Keratinocyte (primary cell): Measurements from ENCODE around the gene RAB23. TPM values are rescaled to one million over a fixed set of nuclear protein-coding genes. Genes with fewer than 3 reads are reported as not detected.

ENCODE experiments used
- DNase-seq: peaks from one replicate; pipeline ENCODE4 v3.0.0-alpha.2; 2011; ENCODE audit warnings: low read depth, missing footprints, low spot score
- FAIRE-seq: peaks from 2 replicates; lab custom pipeline; 2011; peaks lifted over from hg19 to GRCh38; lab: Jason Lieb, UNC
- H2AFZ ChIP-seq: 2 replicates; pipeline ENCODE4 v1.6.0; 2012; ENCODE audit warnings: low read length, control low read depth, inconsistent platforms; ENCODE audit not compliant: control insufficient read depth
- H3K27ac ChIP-seq: 2 replicates; pipeline ENCODE4 v1.5.1; 2011; ENCODE audit warnings: low read length; ENCODE audit not compliant: control insufficient read depth, insufficient read depth
- H3K27me3 ChIP-seq: 3 replicates; pipeline ENCODE4 v1.6.0; 2011; ENCODE audit warnings: low read length; ENCODE audit not compliant: control insufficient read depth, insufficient read depth; ENCODE audit errors: extremely low read depth
- H3K36me3 ChIP-seq, 2 experiments: 2 replicates in 1 of 2; 3 replicates in 1 of 2; pipeline ENCODE4 v1.5.1; 2011; ENCODE audit warnings: low read length in 2 of 2, mild to moderate bottlenecking in 1 of 2; ENCODE audit not compliant: control insufficient read depth in 2 of 2, insufficient read depth in 2 of 2; ENCODE audit errors: extremely low read depth in 1 of 2
- H3K4me1 ChIP-seq: 3 replicates; pipeline ENCODE4 v1.5.1; 2011; ENCODE audit warnings: low read length; ENCODE audit not compliant: control insufficient read depth, insufficient read depth; ENCODE audit errors: extremely low read depth
- H3K4me2 ChIP-seq: 3 replicates; pipeline ENCODE4 v1.6.0; 2011; ENCODE audit warnings: low read depth, low read length; ENCODE audit not compliant: control insufficient read depth, insufficient read depth; ENCODE audit errors: extremely low read depth
- H3K4me3 ChIP-seq, 3 experiments: fragments of 200-600 bp in 1 of 3; sonication (generic) in 1 of 3; 2 replicates in 2 of 3; 3 replicates in 1 of 3; pipeline ENCODE4 v1.5.1; 2011 to 2016; ENCODE audit warnings: low read length in 3 of 3, mild to moderate bottlenecking in 3 of 3, control low read depth in 2 of 3, inconsistent platforms in 1 of 3, low read depth in 1 of 3, mixed read lengths in 1 of 3, mixed run types in 1 of 3, moderate library complexity in 1 of 3; ENCODE audit not compliant: control insufficient read depth in 2 of 3, insufficient read depth in 2 of 3; ENCODE audit errors: extremely low read depth in 1 of 3
- H3K79me2 ChIP-seq: 2 replicates; pipeline ENCODE4 v1.6.0; 2012; ENCODE audit warnings: low read length; ENCODE audit not compliant: control insufficient read depth, insufficient read depth
- H3K9ac ChIP-seq: 3 replicates; pipeline ENCODE4 v1.6.0; 2011; ENCODE audit warnings: low read length; ENCODE audit not compliant: control insufficient read depth, insufficient read depth; ENCODE audit errors: extremely low read depth
- H3K9me1 ChIP-seq: 3 replicates; pipeline ENCODE4 v1.6.0; 2011; ENCODE audit warnings: low read length; ENCODE audit not compliant: control insufficient read depth, insufficient read depth; ENCODE audit errors: extremely low read depth
- H3K9me3 ChIP-seq: 2 replicates; pipeline ENCODE4 v1.5.1; 2012; ENCODE audit warnings: low read depth, low read length; ENCODE audit not compliant: control insufficient read depth
- H4K20me1 ChIP-seq: 3 replicates; pipeline ENCODE4 v1.6.0; 2011; ENCODE audit warnings: low read length; ENCODE audit not compliant: control insufficient read depth, insufficient read depth; ENCODE audit errors: extremely low read depth
- CTCF ChIP-seq, 3 experiments: IDR thresholded peaks in 1 of 3; conservative IDR thresholded peaks in 1 of 3; optimal IDR thresholded peaks in 1 of 3; 2 replicates in 2 of 3; 3 replicates in 1 of 3; pipeline versions ENCODE3 to v1.5.1; 2011; ENCODE audit warnings: low read length in 3 of 3, mild to moderate bottlenecking in 3 of 3, moderate library complexity in 2 of 3, control low read depth in 1 of 3, inconsistent platforms in 1 of 3; ENCODE audit not compliant: insufficient read depth in 2 of 3; ENCODE audit errors: extremely low read depth in 1 of 3
- EZH2 ChIP-seq: IDR thresholded peaks from one replicate; pipeline ENCODE4 v1.6.1; 2012; ENCODE audit warnings: inconsistent platforms, mild to moderate bottlenecking, low read length, moderate library complexity
- dilution Hi-C: fragments of 300-500 bp; cut with MboI; formaldehyde crosslinking; loops from one replicate; pipeline ENCODE4 v1.7.0; 2020; ENCODE audit warnings: low sequenced_read_pairs; ENCODE audit not compliant: extremely low pct_ligation_motif_present
- polyA minus RNA-seq, 3 experiments: library from RNA; depleted of rRNA, polyadenylated mRNA; stranded (reverse); fragments of >200 nt; gene quantifications; 1 replicate in 1 of 3; 2 replicates in 1 of 3; 3 replicates in 1 of 3; pipeline ENCODE4 v1.2.3, GENCODE V29; 2011
- polyA plus RNA-seq, 5 experiments: library from polyadenylated mRNA; depleted of rRNA in 3 of 5; stranded (reverse) in 3 of 5; stranded (forward) in 1 of 5; unstranded in 1 of 5; fragments of >200 nt; gene quantifications; 1 replicate in 1 of 5; 2 replicates in 3 of 5; 3 replicates in 1 of 5; pipeline versions ENCODE4 v1.2.1 to v1.2.3, GENCODE V29; 2011 to 2012; ENCODE audit warnings: missing spikeins in 2 of 5, low read depth in 1 of 5, low replicate concordance in 1 of 5

RAB23 gene
- 7.3 to 14.6 TPM (median 10.0 TPM) in 3 replicates for polyA plus RNA-seq
- polyA plus RNA-seq (2011; ENCODE audit: low read depth), result 8.1 TPM
- 6.7 and 17.5 TPM in 2 replicates for polyA plus RNA-seq (2011; cell fraction: cytosol; rRNA removed)
- polyA plus RNA-seq (2011; cell fraction: nucleus; rRNA removed), result 7.6 and 8.5 TPM in 2 replicates
- polyA plus RNA-seq (2012; ENCODE audit: low replicate concordance), result 8.7 and 9.2 TPM in 2 replicates
- 3.8 to 9.6 TPM (median 5.0 TPM) in 3 replicates for polyA minus RNA-seq
- polyA minus RNA-seq (2011; cell fraction: cytosol; rRNA and poly(A)+ RNA removed), result 6.3 TPM
- polyA minus RNA-seq (2011; cell fraction: nucleus; rRNA and poly(A)+ RNA removed), result 2.5 and 6.4 TPM in 2 replicates

GRCh38 chr6:57221936-57222742 is at the start of gene RAB23:
TSS of gene RAB23 (minus strand) at chr6:57222307. CDS start at chr6:57210380, 11,927 bp downstream.
- H3K79me2 ChIP-seq, result peaks cover 41% of the 10 kb centered on the region
- dilution Hi-C loops, result no loop called here
- peak within 1 kb of the TSS; percentile 64 to 97 (median 91) for H3K4me3 ChIP-seq
- peak within 1 kb of the TSS; percentile 43 for H3K27ac ChIP-seq
- H3K4me1 ChIP-seq, result peaks cover 23% of the 10 kb centered on the region
- H3K36me3 ChIP-seq, result no peaks in the 10 kb centered on the region
- no peaks in the 10 kb centered on the region for H3K9me1 ChIP-seq
- no peak for TF ChIP-seq CTCF (optimal IDR thresholded peaks at IDR 0.05 in 1 of 3, IDR thresholded peaks at IDR 0.05 in 1 of 3, conservative IDR thresholded peaks at IDR 0.05 in 1 of 3; ENCODE audit: extremely low read depth in 1 of 3, insufficient read depth in 2 of 3, low read length in 3 of 3)
- no peak for TF ChIP-seq EZH2
- no peaks in the 10 kb centered on the region for H4K20me1 ChIP-seq
- FAIRE-seq (no peak), DNase-seq (peak; percentile 19)
- H2AFZ ChIP-seq, result peak within 1 kb of the TSS; percentile 98
- H3K4me2 ChIP-seq, result peak within 1 kb of the TSS; percentile 94
- no peaks in the 10 kb centered on the region for H3K9me3 ChIP-seq
- no peaks in the 10 kb centered on the region for H3K27me3 ChIP-seq
- H3K9ac ChIP-seq, result peak within 1 kb of the TSS; percentile 69

- no peaks in the 10 kb centered on the region for H3K27me3 ChIP-seq
- H3K4me2 ChIP-seq, result no peak overlapping the region
- no peak overlapping the region for H3K9ac ChIP-seq
- H3K9me1 ChIP-seq, result no peaks in the 10 kb centered on the region
- H2AFZ ChIP-seq, result no peak overlapping the region
- H3K36me3 ChIP-seq, result no peaks in the 10 kb centered on the region
- H3K4me3 ChIP-seq, result no peak overlapping the region
- no peak for FAIRE-seq
- no peak for TF ChIP-seq CTCF (optimal IDR thresholded peaks at IDR 0.05 in 1 of 3, IDR thresholded peaks at IDR 0.05 in 1 of 3, conservative IDR thresholded peaks at IDR 0.05 in 1 of 3; ENCODE audit: extremely low read depth in 1 of 3, insufficient read depth in 2 of 3, low read length in 3 of 3)
- TF ChIP-seq EZH2, result no peak
- no peaks in the 10 kb centered on the region for H3K9me3 ChIP-seq
- H3K27ac ChIP-seq, result no peak overlapping the region
- H3K4me1 ChIP-seq, result peaks cover 17% of the 10 kb centered on the region
- dilution Hi-C loops, result no loop called here
- H4K20me1 ChIP-seq, result no peaks in the 10 kb centered on the region
- H3K79me2 ChIP-seq, result no peaks in the 10 kb centered on the region
- no peak for DNase-seq
These were observed 46.2 kb upstream of the RAB23 start for GRCh38 chr6:57268294-57268640.
